HG03460 (cell line): Measurements from ENCODE around the gene PMF1.
A peak's percentile ranks its signal among the peaks of the same experiment; 100 is the strongest.
"Not testable (repeated sequence)": the region's sequence is repeated elsewhere in the genome, so short reads cannot be mapped to it uniquely, and the experiment has no call there.

Source experiments
- ATAC-seq: cut with Tn5 transposase; IDR thresholded peaks from one replicate; pipeline ENCODE4 v1.9.1; 2021; ENCODE audit not compliant: unreplicated experiment

PMF1 gene

GRCh38 chr1:156212833-156213643 is at the start of gene PMF1:
Gene PMF1, plus strand, starts transcription at chr1:156213007. Its CDS starts 9 bp downstream, at chr1:156213016.
- ATAC-seq, result peak; percentile 86

DNA sequence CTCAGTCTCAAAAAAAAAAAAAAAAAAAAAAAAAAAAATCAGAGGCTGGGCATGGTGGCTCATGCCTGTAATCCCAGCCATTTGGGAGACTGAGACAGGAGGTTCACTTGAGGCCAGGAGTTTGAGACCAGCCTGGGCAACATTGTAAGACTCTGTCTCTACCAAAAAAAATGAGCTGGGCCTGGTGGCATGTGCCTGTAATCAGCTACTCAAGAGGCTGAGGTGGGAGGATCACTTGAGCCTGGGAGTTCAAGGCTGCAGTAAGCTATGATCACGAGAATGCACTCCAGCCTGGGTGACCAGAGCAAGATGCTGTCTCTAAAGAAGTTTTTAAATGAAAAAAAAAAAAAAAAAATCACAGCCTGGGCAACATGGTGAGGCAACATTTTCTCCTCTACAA is 49.1 kb upstream of the PMF1 start:
- ATAC-seq, result no peak

DNA sequence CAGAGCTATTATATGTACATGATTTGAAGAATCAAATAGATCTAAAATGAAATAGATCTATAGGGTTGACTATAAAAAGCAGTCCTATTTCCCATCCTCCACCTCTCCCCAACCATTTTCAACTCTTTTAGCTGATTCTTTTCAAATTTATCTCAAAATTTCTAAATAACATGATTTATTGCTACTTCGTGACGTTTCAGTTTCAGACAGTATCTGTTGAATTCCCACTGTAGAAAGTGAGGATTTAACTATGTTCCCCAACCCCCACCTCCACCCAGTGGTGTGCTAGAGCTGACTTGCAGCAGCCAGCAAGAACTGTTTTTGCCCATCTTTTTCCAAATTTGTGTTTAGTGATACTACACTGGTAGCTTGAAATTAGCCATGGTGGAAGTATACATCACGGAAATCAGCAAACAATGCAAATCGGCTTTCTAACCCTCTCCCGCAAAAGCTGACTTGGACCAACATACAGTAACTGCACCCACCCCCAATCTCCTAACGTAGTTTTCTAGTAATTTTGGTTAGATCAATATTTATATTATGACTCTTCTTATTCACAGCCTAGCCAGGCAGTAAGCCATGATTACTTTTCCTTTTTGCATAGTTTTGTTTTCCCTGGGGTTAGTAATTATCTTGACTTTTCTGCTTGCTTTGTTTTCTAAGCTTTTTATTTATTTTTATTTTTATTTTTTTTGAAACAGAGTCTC is 48.5 kb upstream of the PMF1 start:
- ATAC-seq, result no peak

- ATAC-seq, result no peak
Measured at GRCh38 chr1:156165083-156165482, 47.7 kb upstream of the PMF1 start.

DNA sequence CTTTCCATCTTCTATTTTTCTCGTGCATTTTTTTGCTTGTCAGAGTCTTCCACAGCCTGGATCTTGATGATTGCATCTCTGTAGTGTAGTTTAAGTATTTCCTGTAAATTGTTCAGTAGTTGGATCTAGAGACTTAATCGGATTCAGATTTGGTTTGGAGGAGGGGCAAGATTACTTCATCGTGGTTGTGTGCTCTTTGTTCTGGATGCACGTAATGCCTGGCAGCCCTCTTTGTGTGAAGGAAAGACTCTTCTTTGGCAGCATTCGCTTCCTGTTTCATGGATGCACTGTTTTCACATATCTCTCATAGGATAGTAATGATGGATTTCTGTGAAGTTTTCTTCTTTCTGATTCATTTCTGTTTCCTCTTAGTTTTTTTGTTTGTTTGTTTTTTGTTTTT is 45.3 kb upstream of the PMF1 start:
- no peak for ATAC-seq

DNA sequence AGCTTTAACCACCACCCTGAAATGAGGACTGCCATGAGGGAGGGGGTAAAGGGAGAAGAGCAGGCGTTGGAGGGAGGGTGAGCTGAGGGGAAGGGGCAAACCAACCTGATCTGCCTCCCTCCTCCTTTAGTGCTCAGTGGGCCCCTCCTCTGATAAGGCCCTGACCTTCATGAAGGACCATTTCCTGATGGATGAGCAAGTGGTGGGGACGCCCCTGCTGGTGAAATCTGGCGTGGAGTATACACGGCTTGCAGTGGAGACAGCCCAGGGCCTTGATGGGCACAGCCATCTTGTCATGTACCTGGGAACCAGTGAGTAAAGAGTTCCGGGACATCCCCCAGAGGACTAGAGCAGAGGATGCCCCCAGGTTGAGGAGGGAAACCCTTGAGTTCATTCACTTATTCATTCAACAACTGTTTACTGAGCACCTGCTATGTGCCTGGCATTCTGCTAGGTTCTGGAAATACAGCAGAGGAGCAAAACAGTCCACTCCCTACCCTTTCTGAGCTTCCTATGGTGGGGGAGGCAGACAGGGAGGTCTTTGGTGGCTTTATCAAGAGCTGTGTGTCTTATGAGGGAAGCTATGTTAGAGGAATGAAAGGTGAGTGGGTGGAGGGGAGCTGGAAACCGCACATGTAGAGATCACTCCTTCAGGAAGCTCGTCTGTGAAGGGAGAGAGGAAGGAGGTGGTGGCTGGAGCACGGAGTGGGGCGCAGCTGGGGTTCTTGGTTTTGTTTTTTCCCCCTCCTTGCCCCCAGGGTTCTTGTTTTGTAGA is 39.9 kb upstream of the PMF1 start:
- no peak for ATAC-seq

GRCh38 chr1:156176610-156177210 is 36.1 kb upstream of the PMF1 start:
- ATAC-seq, result no peak

- ATAC-seq, result no peak
Measured at GRCh38 chr1:156177919-156178654, 34.7 kb upstream of the PMF1 start.

DNA sequence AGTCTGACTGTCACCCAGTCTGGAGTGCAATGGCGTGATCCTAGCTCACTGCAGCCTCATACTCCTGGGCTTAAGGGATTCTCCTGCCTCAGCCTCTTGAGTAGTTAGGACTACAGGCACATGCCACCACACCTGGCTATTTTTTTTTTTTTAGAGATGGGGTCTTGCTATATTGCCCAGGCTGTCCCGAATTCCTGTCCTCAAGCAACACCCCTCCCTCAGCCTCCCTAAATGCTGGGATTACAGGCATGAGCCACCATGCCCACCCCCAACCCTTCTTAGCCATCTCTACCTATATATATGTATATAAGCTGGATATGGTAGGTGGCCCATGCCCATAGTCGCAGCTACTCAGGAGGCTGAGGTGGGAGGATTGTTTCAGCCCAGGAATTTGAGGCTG is 32.3 kb upstream of the PMF1 start:
- no peak for ATAC-seq

DNA sequence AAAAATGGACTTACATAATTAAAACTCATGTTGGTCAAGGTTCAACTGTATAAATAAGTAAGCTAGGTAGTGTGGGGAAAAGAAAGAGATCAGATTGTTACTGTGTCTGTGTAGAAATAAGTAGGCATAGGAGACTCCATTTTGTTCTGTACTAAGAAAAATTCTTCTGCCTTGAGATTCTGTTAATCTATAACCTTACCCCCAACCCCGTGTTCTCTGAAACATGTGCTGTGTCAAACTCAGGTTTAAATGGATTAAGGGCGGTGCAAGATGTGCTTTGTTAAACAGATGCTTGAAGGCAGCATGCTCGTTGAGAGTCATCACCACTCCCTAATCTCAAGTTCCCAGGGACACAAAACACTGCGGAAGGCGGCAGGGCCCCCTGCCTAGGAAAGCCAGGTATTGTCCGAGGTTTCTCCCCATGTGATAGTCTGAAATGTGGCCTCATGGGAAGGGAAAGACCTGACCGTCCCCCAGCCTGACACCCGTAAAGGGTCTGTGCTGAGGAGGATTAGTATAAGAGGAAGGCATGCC is 31.3 kb upstream of the PMF1 start:
- not testable (repeated sequence) for ATAC-seq

DNA sequence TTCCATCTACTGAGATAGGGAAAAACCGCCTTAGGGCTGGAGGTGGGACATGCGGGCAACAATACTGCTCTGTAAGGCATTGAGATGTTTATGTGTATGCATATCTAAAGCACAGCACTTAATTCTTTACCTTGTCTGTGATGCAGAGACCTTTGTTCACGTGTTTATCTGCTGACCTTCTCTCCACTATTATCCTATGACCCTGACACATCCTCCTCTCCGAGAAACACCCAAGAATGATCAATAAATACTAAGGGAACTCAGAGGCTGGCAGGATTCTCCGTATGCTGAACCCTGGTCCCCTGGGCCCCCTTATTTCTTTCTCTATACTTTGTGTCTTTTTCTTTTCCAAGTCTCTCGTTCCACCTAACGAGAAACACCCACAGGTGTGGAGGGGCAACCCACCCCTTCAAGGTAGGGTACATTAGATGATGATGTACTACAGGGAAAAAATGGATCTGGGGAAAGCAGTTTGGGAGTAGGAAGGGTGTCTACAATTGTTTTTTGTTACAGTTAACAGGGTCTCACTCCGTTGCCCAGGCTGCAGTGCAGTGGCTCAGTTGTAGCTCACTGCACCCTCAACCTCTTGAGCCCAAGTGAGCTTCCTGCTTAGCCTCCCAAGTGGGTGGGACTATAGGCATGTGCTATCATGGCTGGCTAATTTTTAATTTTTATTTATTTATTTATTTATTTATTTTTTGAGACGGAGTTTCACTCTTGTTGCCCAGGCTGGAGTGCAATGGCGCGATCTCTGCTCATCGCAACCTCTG is 30.6 kb upstream of the PMF1 start:
- not testable (repeated sequence) for ATAC-seq

GRCh38 chr1:156186347-156187177 is 26.2 kb upstream of the PMF1 start:
- not testable (repeated sequence) for ATAC-seq

DNA sequence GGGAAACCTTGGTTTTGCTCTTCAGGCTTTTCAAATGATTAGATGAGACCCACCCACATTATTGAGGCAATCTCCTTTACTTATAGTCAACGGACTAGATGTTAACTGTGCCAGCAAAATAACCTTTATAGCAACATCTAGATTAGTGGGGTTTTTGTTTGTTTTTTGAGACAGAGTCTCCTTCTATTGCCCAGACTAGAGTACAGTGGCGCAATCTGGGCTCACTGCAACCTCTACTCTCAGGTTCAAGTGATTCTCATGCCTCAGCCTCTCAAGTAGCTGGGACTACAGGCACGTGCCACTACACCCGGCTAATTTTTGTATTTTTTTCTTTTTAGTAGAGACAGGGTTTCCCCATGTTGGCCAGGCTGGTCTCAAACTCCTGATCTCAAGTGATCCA is 22.5 kb upstream of the PMF1 start:
- ATAC-seq, result not testable (repeated sequence)

DNA sequence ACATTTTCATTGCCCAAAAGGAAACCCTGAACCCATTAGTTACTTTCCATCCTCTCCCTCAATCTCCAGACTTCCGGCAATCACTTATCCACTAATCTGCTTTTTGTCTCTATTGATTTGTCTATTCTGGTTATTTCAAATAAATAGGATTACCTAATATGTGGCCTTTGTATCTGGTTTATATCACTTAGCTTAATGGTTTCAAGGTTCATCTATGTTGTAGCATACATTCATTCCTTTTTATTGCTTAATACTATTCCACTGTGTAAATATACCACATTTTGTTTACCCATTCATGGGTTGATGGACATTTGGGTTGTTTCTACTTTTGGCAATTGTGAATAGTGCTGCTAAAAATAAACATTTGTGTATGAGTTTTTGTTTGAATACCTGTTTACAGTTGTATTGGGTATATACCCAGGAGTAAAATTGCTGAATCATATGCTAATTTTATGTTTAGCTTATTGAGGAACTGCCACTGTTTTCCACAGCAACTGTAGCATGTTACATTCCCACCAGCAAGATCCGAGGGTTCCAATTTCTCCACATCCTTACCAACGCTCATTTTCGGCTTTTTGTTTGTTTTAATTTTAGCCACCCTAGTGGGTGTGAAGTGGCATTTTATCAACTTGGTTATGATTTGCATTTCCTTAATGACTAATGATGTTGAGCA is 21.4 kb upstream of the PMF1 start:
- no peak for ATAC-seq

DNA sequence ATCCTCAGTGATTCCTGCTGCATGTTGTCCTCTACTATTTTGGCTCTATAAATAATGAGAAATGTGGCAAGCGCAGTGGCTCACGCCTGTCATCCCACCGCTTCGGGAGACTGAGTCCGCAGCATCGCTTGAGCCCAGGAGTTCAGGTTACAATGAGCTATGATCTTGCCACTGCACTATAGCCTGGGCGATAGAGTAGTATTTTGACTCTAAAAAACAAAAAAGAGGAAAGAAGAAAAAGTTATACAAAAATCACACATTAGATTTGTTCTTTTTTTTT is 19.7 kb upstream of the PMF1 start:
- ATAC-seq, result no peak

GRCh38 chr1:156193488-156194299 is 19.1 kb upstream of the PMF1 start, which contains the start of gene SLC25A44:
Gene SLC25A44, plus strand, starts transcription at chr1:156194104. Its CDS starts 5,744 bp downstream, at chr1:156199848.
- peak; percentile 93 for ATAC-seq

- no peak for ATAC-seq
Measured at GRCh38 chr1:156194300-156194652, 18.5 kb upstream of the PMF1 start.
